HepG2 (cell line): ENCODE data around the gene CELF5. TPM values are rescaled to one million over a fixed set of nuclear protein-coding genes. Genes with fewer than 3 reads are reported as not detected.

Source experiments
- ATAC-seq: fragments of 200-7000 bp; cut with Tn5 transposase; 3 replicates; pipeline ENCODE4 v1.9.1; 2020; ENCODE audit warnings: mild to moderate bottlenecking, moderate library complexity
- BruUV-seq: library from RNA; stranded (reverse); fragments of 400-500 nt; replicated peaks from 2 replicates; lab custom pipeline; 2021; lab: Mats Ljungman, UMichigan
- CTCF ChIA-PET: fragments of 300-600 bp; formaldehyde crosslinking; extraction: SDS; loops from one replicate; lab custom pipeline; 2021; ENCODE audit warnings: low total read pairs, inconsistent platforms, low intra/inter-chr PET ratio; lab: Yijun Ruan, JAX
- POLR2A ChIA-PET: fragments of 350-600 bp; sonication (Branson Sonifier 250); formaldehyde crosslinking; loops from one replicate; lab custom pipeline; 2020; ENCODE audit warnings: antibody characterized with exemption, inconsistent platforms; lab: Yijun Ruan, JAX
- DNase-seq: peaks from one replicate; pipeline ENCODE4 v3.0.0-alpha.2; 2015; ENCODE audit warnings: low spot score
- FAIRE-seq: peaks from 3 replicates; lab custom pipeline; 2011; peaks lifted over from hg19 to GRCh38; lab: Jason Lieb, UNC
- H2AFZ ChIP-seq: one replicate; pipeline ENCODE4 v1.6.1; 2011; ENCODE audit warnings: low read length, inconsistent platforms
- H3K27ac ChIP-seq: fragments of 300-600 bp; 3 replicates; pipeline ENCODE4 v1.8.0; 2011; ENCODE audit warnings: mixed run types, mild to moderate bottlenecking, mixed read lengths, low read length, inconsistent platforms; ENCODE audit not compliant: insufficient read depth; ENCODE audit errors: extremely low read length
- H3K27me3 ChIP-seq, 2 experiments: fragments of 200-600 bp in 1 of 2; 2 replicates in 1 of 2; 3 replicates in 1 of 2; pipeline versions ENCODE4 v1.6.0 to v1.8.0; 2011; ENCODE audit warnings: low read length in 2 of 2, mild to moderate bottlenecking in 2 of 2, moderate library complexity in 2 of 2, inconsistent platforms in 1 of 2; ENCODE audit not compliant: insufficient read depth in 2 of 2, control insufficient read depth in 1 of 2
- H3K36me3 ChIP-seq, 2 experiments: fragments of 200-600 bp in 1 of 2; replicated peaks in 1 of 2; 2 replicates in 1 of 2; 3 replicates in 1 of 2; pipeline versions ENCODE4 v1.5.1 to v1.8.0; 2011; ENCODE audit warnings: low read length in 2 of 2, inconsistent platforms in 1 of 2; ENCODE audit not compliant: insufficient read depth in 2 of 2, control insufficient read depth in 1 of 2
- H3K4me1 ChIP-seq: 2 replicates; pipeline ENCODE4 v1.5.1; 2012; ENCODE audit warnings: low read length, inconsistent platforms; ENCODE audit not compliant: insufficient read depth
- H3K4me2 ChIP-seq: 2 replicates; pipeline ENCODE4 v1.6.0; 2011; ENCODE audit warnings: low read depth, low read length, inconsistent platforms
- H3K4me3 ChIP-seq, 3 experiments: fragments of 200-600 bp in 1 of 3; sonication (generic), shearing (Covaris generic) in 1 of 3; replicated peaks in 1 of 3; 2 replicates each; pipeline ENCODE4 v1.5.1; 2011 to 2016; ENCODE audit warnings: low read length in 3 of 3, inconsistent platforms in 2 of 3, low read depth in 2 of 3, mild to moderate bottlenecking in 2 of 3, control low read depth in 1 of 3, mixed read lengths in 1 of 3; ENCODE audit not compliant: insufficient read depth in 1 of 3
- H3K79me2 ChIP-seq: one replicate; pipeline ENCODE4 v1.6.1; 2011; ENCODE audit warnings: low read length, inconsistent platforms; ENCODE audit not compliant: insufficient read depth
- H3K9ac ChIP-seq: 2 replicates; pipeline ENCODE4 v1.6.0; 2011; ENCODE audit warnings: mild to moderate bottlenecking, low read depth, low read length, inconsistent platforms; ENCODE audit not compliant: insufficient read depth
- H3K9me3 ChIP-seq: 2 replicates; pipeline ENCODE4 v1.5.1; 2012; ENCODE audit warnings: mild to moderate bottlenecking, low read length
- H4K20me1 ChIP-seq: 2 replicates; pipeline ENCODE4 v1.6.0; 2011; ENCODE audit warnings: inconsistent platforms, mild to moderate bottlenecking, low read length, moderate library complexity; ENCODE audit not compliant: insufficient read depth
- CEBPG ChIP-seq: IDR thresholded peaks from 2 replicates; pipeline ENCODE4 v1.6.1; 2016
- FOSL2 ChIP-seq: sonication (generic); formaldehyde crosslinking; IDR thresholded peaks from 2 replicates; pipeline ENCODE4 v1.4.0; 2020; ENCODE audit warnings: missing genetic modification reagents
- MTF1 ChIP-seq: sonication (generic); formaldehyde crosslinking; IDR thresholded peaks from 2 replicates; pipeline ENCODE4 v1.5.0; 2020; ENCODE audit warnings: missing genetic modification reagents
- RNF2 ChIP-seq: fragments of 450-650 bp; conservative IDR thresholded peaks from 2 replicates; pipeline ENCODE4 v1.6.1; 2016; ENCODE audit warnings: low read depth
- RXRA ChIP-seq: sonication (generic); formaldehyde crosslinking; IDR thresholded peaks from 2 replicates; pipeline ENCODE4 v1.5.1; 2020; ENCODE audit warnings: missing genetic modification reagents
- TBX2 ChIP-seq: sonication (generic); formaldehyde crosslinking; IDR thresholded peaks from 2 replicates; pipeline ENCODE4 v1.5.0; 2020; ENCODE audit warnings: missing genetic modification reagents, mild to moderate bottlenecking, borderline replicate concordance
- ZKSCAN8 ChIP-seq: IDR thresholded peaks from 2 replicates; pipeline ENCODE4 v1.6.1; 2016; ENCODE audit warnings: borderline replicate concordance, missing genetic modification reagents, missing compliant biosample characterization
- ZNF644 ChIP-seq: IDR thresholded peaks from 2 replicates; pipeline ENCODE4 v1.6.1; 2016; ENCODE audit warnings: low read depth
- ZSCAN9 ChIP-seq: IDR thresholded peaks from 2 replicates; pipeline ENCODE4 v1.6.1; 2016; ENCODE audit warnings: borderline replicate concordance
- WGBS: methylation state at CpG from one replicate; pipeline ENCODE4 v1.1.6; 2017; ENCODE audit warnings: low lambda C conversion rate; 5-methylcytosine and 5-hydroxymethylcytosine counted together
- in situ Hi-C: cut with HindIII; loops from 2 replicates; pipeline ENCODE4 v1.10.0; 2017; ENCODE audit warnings: low pct_unique_long_range_greater_than_20kb; ENCODE audit not compliant: extremely low pct_ligation_motif_present
- intact Hi-C: fragments of 100-400 bp; cut with micrococcal nuclease; formaldehyde crosslinking; loops from one replicate; pipeline ENCODE4 v1.10.0; 2022; ENCODE audit not compliant: unreplicated experiment
- polyA plus RNA-seq, 8 experiments: library from polyadenylated mRNA; depleted of rRNA in 3 of 8; stranded (reverse) in 7 of 8; unstranded in 1 of 8; fragments of >200 nt; fragmentation: Illumina TruSeq in 4 of 8; extraction: Trizol in 4 of 8; gene quantifications; 2 replicates each; pipeline versions ENCODE4 v1.2.1 to v1.2.3, GENCODE V29; 2011 to 2016; ENCODE audit warnings: low read depth in 4 of 8, missing spikeins in 1 of 8, mixed read lengths in 1 of 8; ENCODE audit not compliant: insufficient read depth in 1 of 8
- total RNA-seq, 5 experiments: library from RNA; depleted of rRNA; stranded (reverse); fragments of >200 nt; fragmentation: Illumina TruSeq; extraction: Trizol; gene quantifications; 2 replicates each; pipeline ENCODE4 v1.2.3, GENCODE V29; 2016; ENCODE audit warnings: low read depth in 1 of 5
- TF ChIP-seq, protein P1 (sequence below): sonication (generic); formaldehyde crosslinking; IDR thresholded peaks from 2 replicates; pipeline ENCODE4 v1.5.0; 2020; ENCODE audit warnings: mild to moderate bottlenecking, missing genetic modification reagents

Gene CELF5
- total and polyA plus RNA-seq, 2 of the 13 experiments (the other 11 are each of a cell fraction or from before 2014, with no cell fraction given): 0.31 to 0.84 TPM

DNA sequence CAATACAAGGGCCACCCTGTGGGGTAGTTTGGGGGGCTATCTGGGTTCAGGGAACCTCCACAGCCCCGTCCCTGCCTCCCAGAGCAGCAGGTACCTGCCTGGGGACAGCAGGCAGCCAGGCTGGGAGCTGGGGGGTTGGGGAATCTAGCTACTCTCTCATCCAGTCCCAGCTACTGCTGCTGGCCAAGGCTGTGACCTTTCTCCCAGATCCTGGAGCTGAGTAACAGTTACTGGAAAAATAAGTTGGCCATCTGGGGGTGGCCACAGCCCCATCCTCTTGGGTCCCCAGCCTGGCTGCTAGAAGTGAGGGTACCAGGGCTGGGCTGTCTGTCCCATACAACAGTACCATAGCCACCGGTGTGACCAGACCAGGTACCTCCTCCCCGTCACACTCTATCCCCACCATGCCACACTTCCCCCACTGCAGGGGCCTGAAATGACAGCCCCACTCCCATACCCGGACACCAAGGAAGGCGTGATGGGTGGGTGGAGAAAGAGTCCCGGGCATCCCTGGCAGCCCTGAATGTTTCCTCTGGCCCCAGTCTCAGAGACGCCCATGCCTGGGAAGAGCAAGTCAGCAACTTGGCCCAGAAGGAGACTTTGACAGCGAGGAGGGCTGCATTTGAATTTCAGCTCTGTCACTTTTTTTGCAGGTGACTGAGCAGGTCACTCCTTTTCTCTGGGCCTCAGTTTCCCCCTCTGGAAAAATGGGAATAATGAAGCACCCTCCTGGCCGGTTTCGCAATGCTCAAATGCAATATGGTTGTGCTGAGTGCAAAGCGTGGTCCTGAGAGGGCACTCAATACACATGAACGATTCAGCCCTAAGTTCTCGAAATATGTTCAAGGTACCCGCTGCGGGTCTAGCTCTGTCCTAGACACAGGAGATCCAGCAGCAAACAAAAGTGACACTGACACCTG lies 111.2 kb downstream of the CELF5 start (continued):
- TF ChIP-seq RXRA (CRISPR knock-in tag) (peak; percentile 55), TBX2 (CRISPR knock-in tag) (peak; percentile 32; the same call in 1 of the 2 replicates), ZSCAN9 (CRISPR knock-in tag) (no peak), ZNF644 (CRISPR knock-in tag) (no peak), RNF2 (no peak), MTF1 (CRISPR knock-in tag) (peak; percentile 41; the same call in 1 of the 2 replicates), FOSL2 (CRISPR knock-in tag) (0 out of 2 replicates have a peak, but pooled peaks have one; percentile 15), CEBPG (CRISPR knock-in tag) (peak; percentile 68; the same call in 1 of the 2 replicates)
- TF ChIP-seq, all 625 proteins: peak for 11

DNA sequence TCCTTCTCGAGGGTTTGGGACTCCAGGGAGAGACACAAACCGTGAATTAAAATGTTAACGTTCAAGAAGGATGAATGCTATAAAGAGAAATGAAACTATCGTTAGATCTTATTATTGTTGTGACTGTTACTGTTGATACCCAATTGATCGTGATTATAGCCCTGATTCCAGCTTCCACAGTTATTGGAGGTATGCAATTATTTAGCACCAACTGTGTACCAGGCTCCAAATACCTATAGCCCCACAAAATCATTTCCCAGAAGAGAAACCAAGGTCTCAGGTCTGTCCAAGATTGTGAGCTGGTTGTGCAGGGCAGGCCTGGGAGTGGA lies 111.9 kb downstream of the CELF5 start:
- Histone ChIP-seq H2AFZ (no peak overlapping the region), H3K27ac (no peak overlapping the region)

More for the DNA sequence above, 111.9 kb downstream of the CELF5 start:
- Histone ChIP-seq H3K9ac (no peak overlapping the region; the same call in 1 of the 2 replicates), H3K9me3 (no peaks in the 10 kb centered on the region), H3K4me3 (peak overlapping the region in 2 of 3 experiments; percentile 19 to 51; a peak in 1 of 6 replicates), H3K4me1 (peaks cover 38% of the 10 kb centered on the region), H3K36me3 (no peaks in the 10 kb centered on the region), H3K4me2 (peak overlapping the region; percentile 57; the same call in 1 of the 2 replicates), H4K20me1 (no peaks in the 10 kb centered on the region), H3K27me3 (peaks cover 0 to under 1% of the 10 kb centered on the region in 2 experiments; a peak in 3 of 5 replicates), H3K79me2 (no peaks in the 10 kb centered on the region)
- no peak for DNase-seq
- intact Hi-C loops: no loop called here
- ChIA-PET CTCF (interaction anchor here (1.2 kb wide), 1 partner anchor 9 kb away, joined by 3 read pairs; no protein-coding TSS in a partner anchor), POLR2A (no interaction called here)
- no peak for FAIRE-seq
- peak; percentile 99 for TF ChIP-seq ZKSCAN8
- TF ChIP-seq, protein P1, sequence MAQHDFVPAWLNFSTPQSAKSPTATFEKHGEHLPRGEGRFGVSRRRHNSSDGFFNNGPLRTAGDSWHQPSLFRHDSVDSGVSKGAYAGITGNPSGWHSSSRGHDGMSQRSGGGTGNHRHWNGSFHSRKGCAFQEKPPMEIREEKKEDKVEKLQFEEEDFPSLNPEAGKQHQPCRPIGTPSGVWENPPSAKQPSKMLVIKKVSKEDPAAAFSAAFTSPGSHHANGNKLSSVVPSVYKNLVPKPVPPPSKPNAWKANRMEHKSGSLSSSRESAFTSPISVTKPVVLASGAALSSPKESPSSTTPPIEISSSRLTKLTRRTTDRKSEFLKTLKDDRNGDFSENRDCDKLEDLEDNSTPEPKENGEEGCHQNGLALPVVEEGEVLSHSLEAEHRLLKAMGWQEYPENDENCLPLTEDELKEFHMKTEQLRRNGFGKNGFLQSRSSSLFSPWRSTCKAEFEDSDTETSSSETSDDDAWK (CRISPR knock-in tag): no peak
- BruUV-seq: no TSS peak
- 37% methylated on average over 5 of the region's 5 CpGs for WGBS
- ATAC-seq: no peak
- in situ Hi-C loops: loop anchor here (5.0 kb wide), 1 partner anchor 96 kb away; no protein-coding TSS in a partner anchor
